ENCODE results near the gene CRAT.

Gene CRAT

DNA sequence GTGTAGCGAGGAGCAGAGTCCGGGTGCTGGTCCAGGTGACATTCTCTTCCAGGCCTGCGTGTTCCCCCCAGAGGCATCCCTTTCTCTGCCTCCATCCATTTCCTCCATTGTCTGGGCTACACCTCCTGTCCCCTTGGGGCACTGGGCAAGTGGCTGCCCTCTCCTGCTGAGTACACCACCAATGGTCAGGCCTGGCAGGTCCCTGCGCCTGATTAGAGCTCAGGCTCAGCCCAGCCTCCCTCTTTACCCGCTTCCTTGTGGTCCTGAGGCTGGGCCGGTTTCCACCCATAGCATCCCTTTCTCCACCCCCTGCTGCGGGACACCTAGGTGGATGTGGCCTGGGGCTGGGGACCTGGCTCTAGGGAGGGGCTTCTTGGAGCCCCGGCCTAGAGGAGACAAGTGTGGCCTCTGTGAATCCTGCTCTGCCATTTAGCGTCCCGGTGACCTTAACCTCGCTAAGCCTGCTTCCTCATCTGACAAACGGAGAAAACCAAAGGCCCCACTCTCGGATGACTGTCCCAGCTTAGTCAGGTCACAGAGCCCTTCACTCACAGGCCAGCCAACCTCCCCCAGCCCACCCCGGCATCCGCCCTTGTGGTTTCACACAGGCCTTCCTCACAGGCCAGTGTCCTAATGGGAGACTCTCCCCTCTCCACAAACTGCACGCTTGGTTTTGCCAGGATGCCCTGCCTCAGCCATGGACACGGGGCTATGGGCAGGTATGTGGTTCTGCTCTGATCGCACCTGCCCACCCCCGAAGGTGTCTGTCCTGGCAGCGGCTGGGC, 16.8 kb downstream of the CRAT start:
- DNase-seq (ENCODE audit: low read depth in 2 of 2), result no peak

DNA sequence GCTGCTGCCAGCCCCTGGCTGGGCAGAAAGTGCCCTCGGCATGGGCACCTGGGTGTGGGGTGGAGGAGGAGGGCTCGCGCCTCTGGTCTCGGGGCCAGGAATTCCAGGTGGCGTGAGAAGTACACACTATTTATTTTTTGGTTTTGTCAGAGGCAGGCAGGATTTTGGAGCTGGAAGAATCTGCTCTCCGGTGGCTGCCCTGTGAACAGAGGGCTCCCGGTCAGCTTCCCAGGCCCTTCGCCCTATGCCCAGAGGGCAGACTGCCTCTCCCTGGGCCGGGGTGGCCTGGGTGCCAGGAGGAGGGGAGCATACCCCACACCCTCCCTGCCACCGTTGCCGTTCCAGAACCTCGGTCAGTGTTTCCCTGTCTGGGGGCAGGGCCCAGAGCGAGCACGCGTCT, 21.3 kb downstream of the CRAT start:
- DNase-seq (ENCODE audit: low read depth in 2 of 2), result no peak

DNA sequence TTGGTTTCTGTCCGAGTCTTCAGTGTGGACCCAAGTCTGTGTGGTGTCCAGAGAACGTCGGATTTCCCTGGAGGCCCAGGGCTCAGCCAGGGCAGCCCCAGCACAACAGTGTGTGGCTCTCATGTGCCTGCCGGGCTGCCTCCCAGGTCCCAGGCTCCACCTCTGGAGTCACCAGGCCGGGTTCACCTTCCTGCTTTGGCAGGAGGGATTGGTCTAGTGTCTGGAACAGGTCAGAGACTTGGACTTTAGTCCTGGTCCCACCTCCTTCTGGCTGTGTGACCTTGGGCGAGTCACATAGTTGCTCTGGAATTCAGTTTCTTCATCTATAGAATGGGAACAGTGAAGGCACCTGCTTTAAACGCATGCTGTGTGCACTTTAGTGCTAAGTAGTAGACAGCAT, 26.5 kb downstream of the CRAT start:
- no peak for DNase-seq (ENCODE audit: low read depth in 2 of 2)

DNA sequence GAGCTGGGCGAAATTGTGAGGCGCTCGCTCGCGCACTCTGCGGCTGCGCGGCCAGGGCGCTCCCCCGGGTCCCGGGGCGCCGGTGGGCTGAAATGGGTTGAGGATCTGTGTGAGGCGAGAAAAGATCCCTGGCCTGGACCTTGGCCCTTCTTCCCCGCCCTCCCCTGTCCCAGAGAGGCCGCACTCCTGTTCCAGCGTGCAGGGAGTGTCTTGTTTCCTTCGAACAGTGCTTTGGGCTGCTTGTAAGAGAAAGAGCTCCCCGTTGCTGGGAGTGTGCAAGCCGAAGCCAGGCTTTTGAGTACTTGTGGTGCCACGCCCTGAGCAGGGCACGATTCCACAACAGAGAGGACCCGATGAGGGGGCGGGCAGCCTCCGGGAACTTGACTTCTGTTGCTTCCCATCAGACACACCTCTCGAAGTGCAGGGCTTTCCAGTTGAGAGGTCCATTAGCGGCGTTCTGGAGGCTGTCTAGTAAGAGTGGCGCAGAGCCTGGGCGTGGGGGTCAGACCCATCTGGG, 29.1 kb downstream of the CRAT start:
- DNase-seq (ENCODE audit: low read depth in 2 of 2), result peak; percentile 9 to 16

DNA sequence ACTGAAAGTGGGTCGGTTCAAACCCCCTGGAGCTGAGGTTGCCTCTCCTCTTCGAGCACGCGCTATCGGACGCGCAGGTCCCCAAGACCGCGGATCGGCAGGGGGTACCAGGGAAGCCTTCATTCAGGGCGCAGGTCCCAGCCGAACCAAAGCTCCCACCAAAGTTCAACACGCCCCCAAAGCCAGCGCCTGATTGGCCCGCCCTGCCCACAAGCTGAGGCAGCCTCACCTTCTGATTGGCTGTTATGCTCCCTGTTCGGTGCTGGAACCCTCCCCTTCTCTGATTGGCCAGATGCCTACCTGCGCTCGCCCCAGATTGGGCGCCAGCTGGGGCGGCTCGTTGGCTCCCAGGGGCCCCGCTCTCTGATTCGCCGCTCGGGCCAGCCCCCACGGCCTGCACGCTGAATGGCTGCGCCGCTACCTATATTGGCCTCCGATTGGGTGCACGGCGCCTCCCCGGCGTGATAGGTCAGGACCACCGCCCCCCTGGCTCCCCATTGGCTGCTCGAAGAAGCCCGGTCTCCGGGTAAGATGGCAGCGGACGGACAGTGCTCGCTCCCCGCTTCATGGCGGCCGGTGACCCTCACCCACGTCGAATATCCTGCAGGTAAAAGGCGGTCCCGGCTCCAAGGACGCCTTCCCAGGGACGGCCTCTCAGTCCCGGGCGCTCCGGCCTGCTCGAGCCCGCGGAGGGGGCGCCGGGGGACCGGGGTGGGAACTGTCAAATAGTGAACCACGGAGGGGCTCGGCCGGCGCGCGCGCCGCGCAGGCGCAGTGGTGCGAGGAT, 29.8 kb downstream of the CRAT start, which contains the start of gene DOLPP1:
TSS of gene DOLPP1 (plus strand) at position 511 of the 787 bp plus-strand sequence. CDS start at position 532, 21 bp downstream.
- peak; percentile 97 to 98 for DNase-seq (ENCODE audit: low read depth in 2 of 2)

DNA sequence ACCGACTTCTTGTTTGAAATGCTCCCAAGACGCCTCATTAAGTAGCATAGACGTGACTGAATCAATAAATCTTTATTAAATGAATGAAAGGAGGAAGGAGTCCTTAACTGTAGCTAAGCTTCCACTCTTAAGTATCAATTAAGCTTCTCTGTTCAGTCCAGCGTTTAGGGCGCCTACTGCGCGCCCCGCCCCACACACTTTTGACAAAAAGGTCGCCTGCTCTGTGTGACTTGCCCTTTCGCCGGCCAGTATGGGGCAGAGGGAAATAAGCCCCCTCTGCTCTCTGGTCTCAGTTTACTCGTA, 30.3 kb downstream of the CRAT start:
- no peak for DNase-seq (ENCODE audit: low read depth in 2 of 2)

DNA sequence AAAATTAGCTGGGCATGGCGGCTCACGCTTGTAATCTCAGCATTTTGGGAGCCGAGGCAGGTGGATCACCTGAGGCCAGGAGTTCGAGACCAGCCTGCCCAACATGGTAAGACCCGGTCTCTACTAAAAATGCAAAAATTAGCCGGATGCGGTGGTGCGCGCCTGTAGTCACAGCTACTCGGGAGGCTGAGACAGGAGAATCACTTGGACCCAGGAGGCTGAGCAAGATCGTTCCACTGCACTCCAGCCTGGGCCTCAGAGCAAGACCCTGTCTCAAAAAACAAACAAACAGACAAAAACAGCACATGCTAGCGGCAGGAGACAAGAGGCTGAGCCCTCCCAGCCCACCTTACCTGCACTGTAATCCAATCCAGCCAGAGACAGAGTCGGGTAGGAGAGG, 30.8 kb downstream of the CRAT start:
- no peak for DNase-seq (ENCODE audit: low read depth in 2 of 2)

DNA sequence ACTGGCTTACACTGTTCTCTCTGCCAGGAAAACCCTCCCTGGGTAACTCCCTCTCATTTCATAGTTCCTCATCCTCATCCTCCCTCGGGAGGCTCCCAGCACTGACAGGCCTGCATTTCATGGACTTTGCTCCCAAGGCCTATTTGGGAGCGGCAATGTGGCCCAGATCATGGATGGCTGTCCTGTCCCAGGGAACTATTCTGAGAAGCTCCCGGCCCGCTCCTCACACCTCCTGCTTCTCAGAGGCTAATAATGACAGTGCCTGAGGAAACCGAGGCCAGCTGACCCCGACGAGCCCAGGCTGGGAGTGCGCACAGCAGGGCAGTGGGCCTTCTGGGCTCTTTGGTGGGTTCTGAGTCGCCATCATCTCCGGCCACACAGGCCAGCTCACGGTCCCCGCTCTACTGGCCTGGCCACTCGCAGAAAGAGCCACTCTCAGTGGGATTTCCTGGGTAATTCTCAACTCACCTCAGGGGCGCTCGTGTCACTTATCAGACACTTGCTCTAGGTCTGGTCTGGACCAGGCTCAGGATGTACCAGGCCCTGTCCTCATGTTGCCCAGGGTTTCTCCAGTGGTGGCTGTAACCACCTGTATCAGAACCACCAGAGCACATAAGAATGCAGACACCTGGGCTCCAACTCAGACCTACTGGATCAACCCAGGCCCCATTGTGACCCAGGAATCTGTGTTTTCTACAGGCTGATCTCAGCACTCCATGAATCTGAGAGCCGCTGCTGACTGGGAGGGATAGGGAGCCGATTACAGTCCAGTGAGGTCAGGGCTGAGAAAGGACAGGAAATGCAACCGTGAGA, 31.7 kb downstream of the CRAT start:
- DNase-seq (ENCODE audit: low read depth in 2 of 2), result no peak

DNA sequence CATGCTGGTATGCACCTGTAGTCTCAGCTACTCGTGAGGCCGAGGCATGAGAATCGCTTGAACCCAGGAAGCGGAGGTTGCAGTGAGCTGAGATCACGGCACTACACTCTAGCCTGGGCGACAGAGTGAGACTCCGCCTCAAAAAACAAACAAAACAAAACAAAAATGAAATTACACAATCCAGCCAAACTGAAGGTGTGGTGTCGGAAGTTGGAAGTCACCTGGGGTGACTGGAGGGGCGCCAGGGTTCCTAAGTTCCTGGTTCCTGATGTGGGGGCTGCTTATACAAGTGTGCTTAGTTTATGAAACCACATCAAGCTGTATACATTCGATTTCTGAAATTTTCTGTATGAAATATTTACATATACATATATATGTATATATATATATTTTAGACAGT, 33.4 kb downstream of the CRAT start:
- no peak for DNase-seq (ENCODE audit: low read depth in 2 of 2)

DNA sequence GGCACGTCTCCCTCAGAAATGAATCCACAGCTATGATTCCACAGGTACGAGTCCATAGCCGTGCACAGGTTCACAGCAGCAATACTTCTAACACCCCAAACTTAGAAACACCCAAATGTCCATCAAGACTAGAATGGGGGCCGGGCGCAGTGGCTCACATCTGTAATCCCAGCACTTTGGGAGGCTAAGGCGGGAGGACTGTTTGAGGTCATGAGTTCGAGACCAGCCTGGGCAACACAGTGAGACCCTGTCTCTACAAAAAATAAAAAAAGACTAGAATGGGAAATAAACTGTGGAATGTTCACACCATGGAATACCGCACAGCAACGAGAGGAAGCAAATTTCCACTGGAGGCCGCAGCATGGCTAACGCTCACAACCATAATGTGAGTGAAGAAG, 34.0 kb downstream of the CRAT start:
- no peak for DNase-seq (ENCODE audit: low read depth in 2 of 2)

DNA sequence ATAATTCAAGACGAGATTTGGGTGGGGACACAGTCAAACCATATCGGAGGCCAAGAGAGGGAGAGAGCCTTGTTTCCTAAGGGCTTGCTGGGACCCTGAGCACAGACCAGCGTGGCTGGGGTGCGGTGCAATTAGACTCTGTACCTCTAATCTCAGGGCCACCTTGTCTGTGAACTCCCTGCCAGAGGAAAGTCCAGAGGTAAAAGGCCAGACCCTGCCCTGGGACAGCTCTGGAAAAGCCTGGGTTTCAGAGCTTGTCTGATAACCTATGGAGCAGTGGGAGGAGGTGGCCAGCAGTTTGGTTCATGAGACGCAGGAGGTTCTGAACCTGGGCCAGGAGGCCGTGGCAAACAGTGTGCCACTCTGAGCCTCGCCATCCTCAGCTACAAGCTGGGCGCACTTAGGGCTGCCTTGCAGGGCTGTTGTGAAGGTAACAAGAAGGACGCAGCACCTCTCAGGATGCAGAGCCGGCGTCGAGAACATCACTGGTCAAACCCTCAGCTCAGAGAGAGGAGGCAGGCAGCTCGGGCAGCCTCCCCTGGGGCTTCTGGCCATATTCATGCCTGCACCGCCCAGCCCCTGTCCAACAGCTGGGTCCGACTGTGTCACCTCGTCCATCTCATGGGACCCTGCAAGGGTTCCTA, 34.5 kb downstream of the CRAT start:
- DNase-seq (ENCODE audit: low read depth in 2 of 2), result no peak

DNA sequence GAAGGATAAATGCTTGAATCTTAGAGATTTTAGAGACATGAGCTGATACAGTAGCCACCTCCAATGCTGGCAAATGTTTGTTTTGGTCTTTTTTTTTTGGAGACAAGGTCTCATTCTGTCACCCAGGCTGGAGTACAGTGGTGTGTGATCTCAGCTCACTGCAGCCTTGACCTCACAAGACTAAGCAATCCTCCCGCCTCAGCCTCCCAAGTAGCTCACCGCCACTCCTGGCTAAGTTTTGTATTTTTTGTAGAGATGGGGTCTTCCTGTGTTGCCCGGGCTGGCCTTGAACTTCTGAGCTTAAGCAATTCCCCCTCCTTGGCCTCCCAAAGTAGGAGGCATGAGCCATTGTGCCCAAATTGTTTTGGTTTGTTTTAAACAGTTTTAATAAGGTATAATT, 36.5 kb downstream of the CRAT start:
- no peak for DNase-seq (ENCODE audit: low read depth in 2 of 2)

DNA sequence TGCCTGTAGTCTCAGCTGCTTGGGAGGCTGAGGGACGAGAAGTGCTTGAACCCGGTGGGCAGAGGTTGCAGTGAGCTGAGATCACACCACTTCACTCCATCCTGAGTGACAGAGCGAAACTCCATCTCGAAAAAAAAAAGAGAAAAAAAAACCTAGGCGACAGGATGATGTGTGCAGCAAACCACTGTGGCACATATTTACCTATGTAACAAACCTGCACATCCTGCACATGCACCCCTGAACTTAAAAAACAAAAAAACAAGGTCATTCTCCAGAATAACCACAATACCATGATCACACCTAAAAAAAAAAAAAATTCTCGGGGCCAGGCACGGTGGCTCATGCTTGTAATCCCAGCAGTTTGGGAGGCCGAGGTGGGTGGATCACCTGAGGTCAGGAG, 37.2 kb downstream of the CRAT start:
- no peak for DNase-seq (ENCODE audit: low read depth in 2 of 2)

DNA sequence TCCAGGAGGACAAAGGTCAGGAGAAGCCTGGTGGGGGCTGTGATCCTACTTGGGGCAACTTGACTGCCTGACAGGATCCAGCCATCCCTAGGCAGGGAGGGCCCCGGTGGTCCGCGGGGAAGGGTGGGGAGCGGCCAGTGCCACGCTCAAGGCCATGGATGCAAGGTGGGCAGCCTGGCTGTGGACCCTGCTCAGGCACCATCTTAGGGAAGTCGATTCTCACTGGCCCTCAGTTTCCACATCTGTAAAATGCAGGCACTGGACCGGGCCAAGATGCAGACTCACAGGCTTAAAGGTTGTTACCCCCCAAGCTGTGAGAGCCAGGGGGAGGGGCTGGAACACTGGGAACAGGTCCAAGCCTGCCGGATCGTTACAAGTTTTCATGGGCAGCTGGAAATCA, 38.4 kb downstream of the CRAT start:
- no peak for DNase-seq (ENCODE audit: low read depth in 2 of 2)

DNA sequence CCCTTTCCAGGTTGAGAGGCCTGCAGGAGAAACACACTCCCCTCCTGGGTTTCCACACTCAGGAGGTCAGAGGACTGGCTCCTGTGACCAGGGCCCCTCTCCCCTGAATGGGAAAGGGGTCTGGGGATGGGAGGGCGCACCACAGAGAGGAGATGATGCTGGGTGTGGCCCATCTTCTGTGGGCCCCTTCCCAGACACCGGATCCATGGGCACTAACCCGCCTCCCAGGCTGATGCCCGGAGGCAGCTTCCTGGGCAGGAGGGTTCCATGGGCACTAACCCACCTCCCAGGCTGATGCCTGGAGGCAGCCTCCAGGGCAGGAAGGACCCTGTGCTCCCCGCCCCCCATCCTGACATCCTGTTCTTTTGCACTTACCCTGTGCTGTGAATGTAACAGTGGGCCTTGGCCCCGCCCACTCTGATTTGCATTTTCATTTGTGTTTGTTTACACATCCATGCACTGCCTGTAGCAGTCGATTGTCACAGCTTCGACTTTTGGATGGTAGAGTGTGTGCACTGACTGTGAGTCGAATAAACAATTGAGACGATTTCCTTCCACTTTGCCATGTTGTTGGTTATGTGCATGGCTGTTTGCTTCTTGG, 39.0 kb downstream of the CRAT start:
- DNase-seq (ENCODE audit: low read depth in 2 of 2), result no peak

DNA sequence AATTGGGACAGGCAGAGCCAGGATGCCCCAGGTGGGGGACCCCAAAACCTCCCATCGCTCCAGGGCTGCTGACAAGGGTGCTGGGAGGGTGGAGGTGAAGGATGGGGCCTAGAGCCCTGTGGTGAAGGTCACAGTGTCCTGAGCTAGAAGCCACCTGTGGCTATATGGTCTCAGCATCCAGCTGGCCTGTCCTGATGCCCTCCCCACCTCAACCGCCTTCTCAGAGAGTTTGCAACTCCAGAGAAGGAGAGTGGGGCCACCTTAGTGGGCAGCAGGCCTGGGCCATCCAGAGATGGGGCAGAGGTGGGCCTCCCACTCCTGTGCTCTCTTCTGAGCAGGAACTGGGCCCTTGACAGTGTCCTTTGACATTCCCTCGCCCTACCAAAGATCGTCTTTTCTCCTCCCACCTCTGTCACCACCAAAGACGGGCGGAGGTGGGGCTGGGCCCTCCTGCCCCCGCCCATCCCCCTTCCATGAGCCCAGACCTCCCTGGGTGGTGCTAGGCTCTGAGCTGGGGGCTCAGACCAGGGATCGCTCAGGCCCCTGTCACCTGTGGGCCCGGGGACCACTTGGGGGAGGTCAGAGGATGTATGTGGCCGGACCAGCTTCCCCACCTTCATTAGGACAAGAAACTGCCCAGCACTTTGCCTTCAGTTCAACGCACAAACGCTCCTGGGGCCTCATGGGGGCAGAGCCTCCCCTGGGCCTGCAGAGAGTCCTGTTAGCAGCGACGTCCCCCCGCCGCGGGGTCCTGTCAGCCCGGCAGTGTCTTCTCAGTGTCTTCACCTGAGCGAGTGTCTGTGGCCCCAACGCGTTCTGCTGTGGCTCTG, 39.7 kb downstream of the CRAT start:
- DNase-seq (ENCODE audit: low read depth in 2 of 2), result no peak

DNA sequence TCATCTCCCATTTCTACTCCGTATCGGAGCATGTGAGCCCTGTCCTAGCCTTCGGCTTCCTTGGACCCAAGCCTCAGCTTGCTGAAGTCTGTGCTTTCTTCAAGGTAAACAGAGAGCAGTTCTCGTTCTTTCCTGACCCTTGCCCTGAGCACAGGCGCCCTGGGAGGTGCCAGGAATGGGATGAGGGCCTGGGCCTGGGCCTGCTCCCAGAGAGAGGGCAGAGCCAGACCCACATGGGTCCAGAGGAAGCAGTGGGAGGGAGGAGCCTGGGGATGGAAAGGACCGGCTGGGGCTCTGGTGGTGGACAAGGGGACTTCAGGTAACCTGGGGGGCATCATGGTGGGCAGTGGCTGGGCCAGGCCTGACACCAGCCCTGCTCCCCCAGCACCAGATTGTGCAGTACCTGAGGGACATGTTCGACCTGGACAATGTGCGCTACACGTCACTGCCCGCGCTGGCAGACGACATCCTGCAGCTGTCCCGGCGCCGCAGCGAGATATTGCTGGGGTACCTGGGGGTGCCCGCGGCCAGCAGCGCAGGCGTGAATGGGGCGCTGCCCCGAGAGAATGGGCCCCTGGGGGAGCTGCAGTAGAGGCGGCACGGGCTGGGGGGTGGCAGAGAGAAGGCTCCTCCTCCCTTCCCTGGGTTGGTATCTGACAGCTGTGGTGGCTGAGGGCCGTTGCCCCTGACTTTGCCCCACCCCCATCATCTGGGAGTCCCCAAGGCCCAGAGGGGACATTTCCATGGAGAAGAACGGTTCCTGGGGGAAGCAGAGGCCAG, 40.5 kb downstream of the CRAT start:
- no peak for DNase-seq (ENCODE audit: low read depth in 2 of 2)

DNA sequence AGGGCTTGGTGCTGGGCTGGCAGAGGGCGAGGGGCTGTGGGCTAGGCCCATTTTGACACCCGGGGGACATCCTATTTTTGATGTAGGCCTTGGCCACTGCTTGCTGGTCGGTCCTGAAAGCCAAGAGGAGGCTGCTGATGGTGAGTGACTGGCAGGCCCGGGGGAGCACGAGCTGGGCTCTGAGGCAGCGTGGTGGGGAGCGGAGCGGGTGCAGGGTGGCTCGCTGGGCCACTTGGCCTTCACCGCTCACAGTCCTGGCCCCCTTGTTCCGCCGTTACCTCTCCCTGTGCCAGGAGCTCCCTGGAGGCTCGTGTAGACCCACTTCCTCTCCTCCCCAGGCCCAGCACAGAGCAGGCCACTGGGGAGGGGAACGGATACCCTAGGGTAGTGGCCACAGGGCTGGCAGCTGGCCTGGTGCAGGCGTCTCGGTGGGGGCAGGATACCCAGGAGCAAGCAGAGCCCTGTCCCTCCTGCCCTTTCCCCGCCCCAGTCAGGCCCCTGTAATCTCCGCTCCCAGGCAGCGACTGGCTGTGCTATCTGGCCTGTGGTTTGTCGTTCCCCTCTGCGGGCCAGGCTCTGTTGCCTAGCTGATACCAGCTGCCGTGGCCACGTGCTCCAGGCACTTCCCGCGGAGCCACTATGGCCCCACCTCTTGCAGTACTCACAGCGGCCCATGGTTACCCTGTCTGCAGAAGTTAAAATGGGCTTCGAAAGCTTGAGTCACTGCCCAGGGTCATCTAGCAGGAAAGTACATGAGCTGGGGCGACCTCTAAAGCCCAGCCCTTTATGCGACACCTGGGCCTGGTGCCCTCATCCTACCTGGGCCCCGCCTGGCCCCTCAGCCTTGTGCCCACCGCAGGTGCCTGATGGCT, 41.4 kb downstream of the CRAT start:
- DNase-seq (ENCODE audit: low read depth in 2 of 2), result peak; percentile 23 to 27

DNA sequence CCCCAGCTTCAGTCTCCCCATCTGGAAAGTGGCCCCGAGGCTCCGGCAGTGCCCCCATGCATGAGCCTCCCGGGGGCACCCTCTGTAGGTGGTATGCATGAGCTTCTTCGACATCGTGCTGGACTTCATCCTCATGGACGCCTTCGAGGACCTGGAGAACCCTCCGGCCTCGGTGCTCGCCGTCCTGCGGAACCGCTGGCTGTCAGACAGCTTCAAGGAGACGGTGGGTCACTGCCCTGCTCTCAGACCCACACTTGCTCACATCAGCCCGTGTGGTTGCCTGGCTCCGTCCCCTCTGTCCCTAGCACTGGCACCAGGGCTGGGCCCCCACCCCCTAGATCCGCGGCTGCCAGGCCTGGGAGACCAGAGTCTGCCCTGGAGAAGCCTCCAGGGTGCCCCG, 42.5 kb downstream of the CRAT start:
- DNase-seq (ENCODE audit: low read depth in 2 of 2), result no peak

All from stimulated activated CD4-positive, alpha-beta T cell treated with anti-CD3 and anti-CD28 coated beads, Interleukin-12 subunit alpha, Interleukin-12 subunit beta, amount 100 ng/mL, for 24 hours (primary cell).